ENCODE measurements around the gene CTRB2.
"Not testable (repeated sequence)": the region's sequence is repeated elsewhere in the genome, so short reads cannot be mapped to it uniquely, and the experiment has no call there.

CTRB2 gene

GRCh38 chr16:75205961-75206748, 806 bp downstream of the CTRB2 start:
- not testable (repeated sequence) for DNase-seq (ENCODE audit: low read depth in 2 of 2)

GRCh38 chr16:75205438-75205837, 1.5 kb downstream of the CTRB2 start:
- not testable (repeated sequence) for DNase-seq (ENCODE audit: low read depth in 2 of 2)

- DNase-seq (ENCODE audit: low read depth in 2 of 2), result not testable (repeated sequence)
Observed at GRCh38 chr16:75204905-75205304, 2.1 kb downstream of the CTRB2 start.

GRCh38 chr16:75204410-75204758, 2.6 kb downstream of the CTRB2 start:
- DNase-seq (ENCODE audit: low read depth in 2 of 2), result no peak

- no peak for DNase-seq (ENCODE audit: low read depth in 2 of 2)
Observed at GRCh38 chr16:75203667-75204409, 3.1 kb downstream of the CTRB2 start.

GRCh38 chr16:75203096-75203495, 3.9 kb downstream of the CTRB2 start:
- DNase-seq (ENCODE audit: low read depth in 2 of 2), result no peak

- DNase-seq (ENCODE audit: low read depth in 2 of 2), result no peak
Observed at GRCh38 chr16:75202069-75202590, 4.8 kb downstream of the CTRB2 start.

GRCh38 chr16:75198135-75198600, 8.8 kb downstream of the CTRB2 start:
- DNase-seq (ENCODE audit: low read depth in 2 of 2), result no peak

GRCh38 chr16:75197522-75198134, 9.3 kb downstream of the CTRB2 start:
- DNase-seq (ENCODE audit: low read depth in 2 of 2), result no peak

GRCh38 chr16:75196836-75197235, 10.1 kb downstream of the CTRB2 start:
- no peak for DNase-seq (ENCODE audit: low read depth in 2 of 2)

- no peak for DNase-seq (ENCODE audit: low read depth in 2 of 2)
Observed at GRCh38 chr16:75195811-75196790, 10.9 kb downstream of the CTRB2 start.

- DNase-seq (ENCODE audit: low read depth in 2 of 2), result no peak
Observed at GRCh38 chr16:75193730-75194444, 13.1 kb downstream of the CTRB2 start.

- no peak for DNase-seq (ENCODE audit: low read depth in 2 of 2)
Observed at GRCh38 chr16:75193265-75193650, 13.7 kb downstream of the CTRB2 start.

- DNase-seq (ENCODE audit: low read depth in 2 of 2), result no peak
Observed at GRCh38 chr16:75192606-75193264, 14.2 kb downstream of the CTRB2 start.

GRCh38 chr16:75189638-75190245, 17.2 kb downstream of the CTRB2 start:
- DNase-seq (ENCODE audit: low read depth in 2 of 2), result no peak

- DNase-seq (ENCODE audit: low read depth in 2 of 2), result no peak
Observed at GRCh38 chr16:75188832-75189477, 18.0 kb downstream of the CTRB2 start.

GRCh38 chr16:75181630-75182029, 25.3 kb downstream of the CTRB2 start:
- no peak for DNase-seq (ENCODE audit: low read depth in 2 of 2)

GRCh38 chr16:75179208-75179607, 27.8 kb downstream of the CTRB2 start:
- DNase-seq (ENCODE audit: low read depth in 2 of 2), result no peak

GRCh38 chr16:75176926-75177325, 30.0 kb downstream of the CTRB2 start:
- DNase-seq (ENCODE audit: low read depth in 2 of 2), result no peak
